NCI-H146 treated with DMSO at 0.1 percent for 48 hours (cell line): ENCODE results near the gene ANO6.
"Not testable (repeated sequence)": the region's sequence is repeated elsewhere in the genome, so short reads cannot be mapped to it uniquely, and the experiment has no call there.

ENCODE experiments used
- DNase-seq: peaks from one replicate; lab custom pipeline; 2025; ENCODE audit not compliant: unreplicated experiment; lab: John Stamatoyannopoulos, UW

The ANO6 gene

GRCh38 chr12:45389426-45389825 lies 173.5 kb downstream of the ANO6 start:
- no peak for DNase-seq

- DNase-seq = not testable (repeated sequence)
These were observed 181.6 kb downstream of the ANO6 start for GRCh38 chr12:45397499-45397898.

- no peak for DNase-seq
These were observed 182.7 kb downstream of the ANO6 start for GRCh38 chr12:45398552-45398951.

GRCh38 chr12:45400991-45401390 lies 185.1 kb downstream of the ANO6 start:
- DNase-seq = no peak

GRCh38 chr12:45402288-45402687 lies 186.4 kb downstream of the ANO6 start:
- DNase-seq = no peak

- DNase-seq = no peak
These were observed 191.3 kb downstream of the ANO6 start for GRCh38 chr12:45406988-45407850.

GRCh38 chr12:45407981-45408728 lies 192.3 kb downstream of the ANO6 start:
- no peak for DNase-seq

- no peak for DNase-seq
These were observed 192.8 kb downstream of the ANO6 start for GRCh38 chr12:45408729-45409114.

- no peak for DNase-seq
These were observed 194.1 kb downstream of the ANO6 start for GRCh38 chr12:45409966-45410365.

- DNase-seq = no peak
These were observed 195.7 kb downstream of the ANO6 start for GRCh38 chr12:45411626-45412025.

- no peak for DNase-seq
These were observed 199.5 kb downstream of the ANO6 start for GRCh38 chr12:45415393-45415817.

GRCh38 chr12:45416126-45416525 lies 200.2 kb downstream of the ANO6 start:
- DNase-seq = no peak

- DNase-seq = no peak
These were observed 202.6 kb downstream of the ANO6 start for GRCh38 chr12:45418520-45418919.

- DNase-seq = no peak
These were observed 203.5 kb downstream of the ANO6 start for GRCh38 chr12:45419317-45419814.

- no peak for DNase-seq
These were observed 205.8 kb downstream of the ANO6 start for GRCh38 chr12:45421736-45422135.

GRCh38 chr12:45423931-45424330 lies 208.0 kb downstream of the ANO6 start:
- DNase-seq = no peak

- no peak for DNase-seq
These were observed 209.5 kb downstream of the ANO6 start for GRCh38 chr12:45425426-45425825.

GRCh38 chr12:45426294-45426693 lies 210.4 kb downstream of the ANO6 start:
- no peak for DNase-seq

- no peak for DNase-seq
These were observed 211.1 kb downstream of the ANO6 start for GRCh38 chr12:45427042-45427441.

- DNase-seq = no peak
These were observed 213.9 kb downstream of the ANO6 start for GRCh38 chr12:45429831-45430230.

GRCh38 chr12:45431126-45431525 lies 215.2 kb downstream of the ANO6 start:
- DNase-seq = no peak

GRCh38 chr12:45432710-45433109 lies 216.8 kb downstream of the ANO6 start:
- no peak for DNase-seq
